ENCODE measurements around the gene MAP3K10. TPM values are rescaled to one million over a fixed set of nuclear protein-coding genes. Genes with fewer than 3 reads are reported as not detected.

MAP3K10 gene
- total RNA-seq, 1 donor from 2014 or later, result 19.6 TPM

- ATAC-seq (no peak), DNase-seq (no peak)
- intact Hi-C loops (cut with micrococcal nuclease), result no loop called here
These were observed 38.7 kb downstream of the MAP3K10 start for GRCh38 chr19:40229926-40230417.

- DNase-seq, result no peak
- no peak for ATAC-seq
- intact Hi-C loops (cut with micrococcal nuclease), result no loop called here
These were observed 39.8 kb downstream of the MAP3K10 start for GRCh38 chr19:40231057-40231456.

- peak; percentile 77 for ATAC-seq
- DNase-seq, result peak; percentile 59
- intact Hi-C loops (cut with micrococcal nuclease), result no loop called here
These were observed 40.6 kb downstream of the MAP3K10 start for GRCh38 chr19:40231544-40232424.

GRCh38 chr19:40232479-40232878 lies 41.3 kb downstream of the MAP3K10 start:
- intact Hi-C loops (cut with micrococcal nuclease), result no loop called here
- no peak for DNase-seq
- peak; percentile 20 for ATAC-seq

GRCh38 chr19:40232949-40233810 lies 42.0 kb downstream of the MAP3K10 start:
- DNase-seq, result no peak
- intact Hi-C loops (cut with micrococcal nuclease), result no loop called here
- ATAC-seq, result peak; percentile 4

- ATAC-seq, result no peak
- no peak for DNase-seq
- intact Hi-C loops (cut with micrococcal nuclease), result no loop called here
These were observed 42.7 kb downstream of the MAP3K10 start for GRCh38 chr19:40233811-40234389.

GRCh38 chr19:40234429-40235237 lies 43.4 kb downstream of the MAP3K10 start:
- DNase-seq, result no peak
- intact Hi-C loops (cut with micrococcal nuclease), result no loop called here

GRCh38 chr19:40235238-40236025 lies 44.2 kb downstream of the MAP3K10 start:
- no peak for DNase-seq
- intact Hi-C loops (cut with micrococcal nuclease), result no loop called here
- ATAC-seq, result no peak

More at GRCh38 chr19:40234429-40235237, 43.4 kb downstream of the MAP3K10 start:
- ATAC-seq, result no peak

GRCh38 chr19:40236026-40236355 lies 44.8 kb downstream of the MAP3K10 start:
- no peak for ATAC-seq
- intact Hi-C loops (cut with micrococcal nuclease), result no loop called here
- no peak for DNase-seq

- intact Hi-C loops (cut with micrococcal nuclease), result no loop called here
- DNase-seq, result no peak
- ATAC-seq, result no peak
These were observed 45.1 kb downstream of the MAP3K10 start for GRCh38 chr19:40236366-40236765.

GRCh38 chr19:40237791-40238190 lies 46.6 kb downstream of the MAP3K10 start:
- ATAC-seq (no peak), DNase-seq (no peak)
- intact Hi-C loops (cut with micrococcal nuclease), result no loop called here

- intact Hi-C loops (cut with micrococcal nuclease), result no loop called here
- no peak for DNase-seq
- no peak for ATAC-seq
These were observed 47.5 kb downstream of the MAP3K10 start for GRCh38 chr19:40238775-40239174.

- DNase-seq (no peak), ATAC-seq (no peak)
- intact Hi-C loops (cut with micrococcal nuclease), result no loop called here
These were observed 48.4 kb downstream of the MAP3K10 start for GRCh38 chr19:40239415-40240226.

GRCh38 chr19:40240332-40240731 lies 49.1 kb downstream of the MAP3K10 start:
- no peak for DNase-seq
- intact Hi-C loops (cut with micrococcal nuclease), result no loop called here
- ATAC-seq, result no peak

- DNase-seq (no peak), ATAC-seq (no peak)
- intact Hi-C loops (cut with micrococcal nuclease), result no loop called here
These were observed 50.0 kb downstream of the MAP3K10 start for GRCh38 chr19:40241125-40241808.

GRCh38 chr19:40241809-40242384 lies 50.7 kb downstream of the MAP3K10 start:
- ATAC-seq, result peak; percentile 93
- peak; percentile 77 for DNase-seq
- intact Hi-C loops (cut with micrococcal nuclease), result no loop called here

Measured in left ventricle myocardium superior (tissue), 1 donor.